NCI-H1694 (cell line): ENCODE data around the gene PCBP2.

ENCODE experiments used
- DNase-seq: peaks from one replicate; lab custom pipeline; 2025; lab: John Stamatoyannopoulos, UW

PCBP2 gene

GRCh38 chr12:53508534-53509170 is 56.8 kb downstream of the PCBP2 start:
- DNase-seq = peak; percentile 86

DNA sequence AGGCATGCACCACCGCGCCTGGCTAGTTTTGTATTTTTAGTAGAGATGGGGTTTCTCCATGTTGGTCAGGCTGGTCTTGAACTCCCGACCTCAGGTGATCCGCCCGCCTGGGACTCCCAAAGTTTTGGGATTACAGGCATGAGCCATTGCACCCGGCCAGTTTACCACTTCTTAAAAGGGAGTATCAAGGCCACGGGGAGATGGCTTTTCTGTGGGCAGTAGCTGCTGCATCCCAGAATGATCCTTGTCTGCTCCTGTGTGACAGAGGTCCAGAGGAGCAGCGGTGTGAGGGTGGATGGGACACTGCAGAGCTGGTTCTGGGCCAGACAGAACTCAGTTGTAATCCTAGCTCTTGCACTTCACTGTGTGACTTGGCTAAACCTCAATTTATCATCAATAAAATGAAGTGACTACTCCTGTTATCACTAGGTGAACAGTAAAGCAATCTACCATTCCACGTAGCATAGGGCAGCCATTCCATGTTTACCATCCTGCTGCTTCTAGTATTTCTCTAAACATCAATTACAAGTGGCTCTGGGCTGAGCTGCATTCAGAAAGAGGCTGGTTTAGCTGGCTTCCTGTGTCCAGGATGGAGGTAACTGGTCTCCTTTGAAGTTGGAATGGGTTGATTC is 58.4 kb downstream of the PCBP2 start:
- no peak for DNase-seq

- no peak for DNase-seq
Measured at GRCh38 chr12:53513712-53514410, 62.0 kb downstream of the PCBP2 start.

GRCh38 chr12:53514628-53515290 is 62.9 kb downstream of the PCBP2 start:
- DNase-seq = no peak

- no peak for DNase-seq
Measured at GRCh38 chr12:53515291-53515680, 63.4 kb downstream of the PCBP2 start.

DNA sequence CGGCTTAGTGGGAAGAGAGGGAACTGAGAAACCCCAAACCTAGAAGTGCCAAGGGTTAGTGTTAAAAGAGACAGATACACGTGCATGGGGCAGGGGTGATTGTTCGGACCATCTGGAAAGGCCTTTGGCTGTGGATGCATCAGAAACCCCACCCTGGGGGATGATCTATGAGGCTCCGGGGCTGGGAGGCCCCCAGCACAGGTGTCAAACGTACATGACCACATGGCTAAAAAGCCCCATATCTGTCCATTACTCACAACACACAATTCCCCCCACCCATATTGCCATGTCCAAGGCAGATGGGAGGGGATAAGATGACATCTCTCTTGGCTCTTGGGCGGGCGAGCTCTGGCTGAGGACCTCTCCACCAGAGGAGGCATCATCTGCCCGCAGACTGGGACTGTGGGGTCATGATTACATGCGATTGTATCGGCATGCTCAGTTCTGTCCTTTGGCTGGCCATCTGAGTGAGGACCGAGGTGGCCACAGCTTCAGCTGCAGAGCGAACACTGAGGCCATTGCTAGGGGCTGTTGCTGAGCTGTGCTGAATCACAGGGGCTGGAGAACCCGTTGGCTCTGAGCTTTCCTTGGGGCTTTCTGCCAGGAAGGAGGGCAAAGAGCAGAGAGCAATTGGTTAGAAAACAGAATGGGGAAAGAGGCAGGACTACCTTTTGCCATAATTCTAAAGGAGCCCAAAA is 65.0 kb downstream of the PCBP2 start:
- no peak for DNase-seq

- no peak for DNase-seq
Measured at GRCh38 chr12:53518381-53518780, 66.5 kb downstream of the PCBP2 start.

GRCh38 chr12:53523131-53523530 is 71.2 kb downstream of the PCBP2 start:
- DNase-seq = no peak

DNA sequence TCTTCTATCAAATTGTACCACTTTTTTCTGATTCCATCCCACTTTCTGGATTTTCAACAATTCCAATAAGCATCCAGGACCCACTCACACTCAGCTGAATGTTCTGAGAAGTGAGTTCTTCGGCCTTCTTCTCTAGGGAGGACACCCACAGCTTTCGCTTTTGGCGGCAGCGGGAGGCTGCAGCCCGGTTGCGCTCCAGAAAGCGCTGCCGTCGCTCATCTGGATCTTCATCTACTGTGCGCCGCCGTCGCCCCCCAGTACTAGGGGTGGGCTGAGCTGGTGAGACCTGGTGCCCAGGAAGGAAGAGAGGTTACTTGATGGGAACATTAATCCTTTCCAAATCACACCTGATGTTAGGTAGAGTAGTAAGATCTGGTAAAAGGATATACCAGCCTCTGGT is 72.6 kb downstream of the PCBP2 start:
- DNase-seq = no peak

DNA sequence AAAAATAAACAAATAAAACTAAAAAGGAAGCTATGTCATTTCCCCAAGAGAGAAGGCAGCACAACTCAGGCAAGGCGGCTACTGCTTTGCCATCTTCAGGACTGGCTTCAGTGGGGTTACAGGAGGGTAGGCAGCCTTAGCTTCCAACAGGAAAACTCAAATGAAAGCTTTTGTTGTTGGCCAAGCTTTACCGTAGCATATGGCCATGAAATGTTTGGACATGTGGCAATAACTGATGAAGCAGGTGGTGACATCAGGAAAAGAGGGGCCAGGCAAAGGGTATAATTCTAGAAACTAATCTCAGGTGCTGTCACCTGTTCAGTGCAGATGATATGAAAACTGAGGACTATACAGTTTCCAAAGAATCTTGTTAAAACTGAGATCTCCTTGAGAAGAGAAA is 78.2 kb downstream of the PCBP2 start:
- DNase-seq = peak; percentile 30
